Activated CD8-positive, alpha-beta T cell treated with anti-CD3 and anti-CD28 coated beads for 36 hours (primary cell): ENCODE measurements around the gene FILIP1L. TPM values are rescaled to one million over a fixed set of nuclear protein-coding genes. Genes with fewer than 3 reads are reported as not detected.

Experiments
- ATAC-seq: fragments of 200-7000 bp; cut with Tn5 transposase; one replicate; pipeline ENCODE4 v1.10.0; 2021; ENCODE audit warnings: mild to moderate bottlenecking, moderate library complexity
- CTCF ChIA-PET: fragments of 350-600 bp; sonication (Branson Sonifier 250); formaldehyde crosslinking; loops from one replicate; lab custom pipeline; 2021; ENCODE audit warnings: antibody characterized with exemption; lab: Charles Lee
- POLR2A ChIA-PET: fragments of 350-600 bp; sonication (Branson Sonifier 250); formaldehyde crosslinking; loops from one replicate; lab custom pipeline; 2021; ENCODE audit warnings: antibody characterized with exemption; lab: Charles Lee
- DNase-seq: peaks from one replicate; pipeline ENCODE4 v3.0.0-alpha.2; 2020
- H3K27ac Mint-ChIP-seq: one replicate; pipeline ENCODE4 v1.8.0; 2021; ENCODE audit warnings: mild to moderate bottlenecking, mixed read lengths
- H3K27me3 Mint-ChIP-seq: one replicate; pipeline ENCODE4 v1.8.0; 2021; ENCODE audit warnings: mixed read lengths
- H3K36me3 Mint-ChIP-seq: one replicate; pipeline ENCODE4 v1.8.0; 2021; ENCODE audit warnings: low read depth, mixed read lengths
- H3K4me1 Mint-ChIP-seq: one replicate; pipeline ENCODE4 v1.8.0; 2021; ENCODE audit warnings: low read depth, mixed read lengths
- H3K4me3 Mint-ChIP-seq: one replicate; pipeline ENCODE4 v1.8.0; 2021; ENCODE audit warnings: mild to moderate bottlenecking, moderate library complexity, mixed read lengths
- H3K9me3 Mint-ChIP-seq: one replicate; pipeline ENCODE4 v1.8.0; 2021; ENCODE audit warnings: mixed read lengths
- intact Hi-C: fragments of 100-400 bp; cut with micrococcal nuclease; formaldehyde crosslinking; loops from one replicate; pipeline ENCODE4 v1.10.0; 2022
- total RNA-seq, 2 experiments: library from RNA; stranded (reverse); gene quantifications; one replicate each; pipeline ENCODE4 v1.2.3, GENCODE V29; 2021
- TF ChIP-seq, protein P1 (sequence below): fragments of 200-600 bp; IDR thresholded peaks from one replicate; pipeline ENCODE4 v1.8.0; 2022; ENCODE audit warnings: antibody characterized with exemption, mild to moderate bottlenecking

The FILIP1L gene
- total RNA-seq, 2 experiments from 2014 or later = 0.11 to 0.13 TPM

GRCh38 chr3:100110162-100110561 is 4.1 kb downstream of the FILIP1L start:
- ATAC-seq (no peak), DNase-seq (no peak)
- H3K27ac Mint-ChIP-seq = no peak overlapping the region
- POLR2A ChIA-PET = no interaction called here
- no peaks in the 10 kb centered on the region for H3K9me3 Mint-ChIP-seq
- peaks cover 17% of the 10 kb centered on the region for H3K4me1 Mint-ChIP-seq
- TF ChIP-seq, protein P1, sequence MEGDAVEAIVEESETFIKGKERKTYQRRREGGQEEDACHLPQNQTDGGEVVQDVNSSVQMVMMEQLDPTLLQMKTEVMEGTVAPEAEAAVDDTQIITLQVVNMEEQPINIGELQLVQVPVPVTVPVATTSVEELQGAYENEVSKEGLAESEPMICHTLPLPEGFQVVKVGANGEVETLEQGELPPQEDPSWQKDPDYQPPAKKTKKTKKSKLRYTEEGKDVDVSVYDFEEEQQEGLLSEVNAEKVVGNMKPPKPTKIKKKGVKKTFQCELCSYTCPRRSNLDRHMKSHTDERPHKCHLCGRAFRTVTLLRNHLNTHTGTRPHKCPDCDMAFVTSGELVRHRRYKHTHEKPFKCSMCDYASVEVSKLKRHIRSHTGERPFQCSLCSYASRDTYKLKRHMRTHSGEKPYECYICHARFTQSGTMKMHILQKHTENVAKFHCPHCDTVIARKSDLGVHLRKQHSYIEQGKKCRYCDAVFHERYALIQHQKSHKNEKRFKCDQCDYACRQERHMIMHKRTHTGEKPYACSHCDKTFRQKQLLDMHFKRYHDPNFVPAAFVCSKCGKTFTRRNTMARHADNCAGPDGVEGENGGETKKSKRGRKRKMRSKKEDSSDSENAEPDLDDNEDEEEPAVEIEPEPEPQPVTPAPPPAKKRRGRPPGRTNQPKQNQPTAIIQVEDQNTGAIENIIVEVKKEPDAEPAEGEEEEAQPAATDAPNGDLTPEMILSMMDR = no peak
- CTCF ChIA-PET = interaction anchor here (0.7 to 1.9 kb wide), 5 partner anchors 10 to 144 kb away, joined by 3 to 6 read pairs (median 3); no protein-coding TSS in a partner anchor
- H3K4me3 Mint-ChIP-seq = no peak overlapping the region
- intact Hi-C loops = no loop called here
- H3K36me3 Mint-ChIP-seq = peaks cover 22% of the 10 kb centered on the region
- no peaks in the 10 kb centered on the region for H3K27me3 Mint-ChIP-seq

DNA sequence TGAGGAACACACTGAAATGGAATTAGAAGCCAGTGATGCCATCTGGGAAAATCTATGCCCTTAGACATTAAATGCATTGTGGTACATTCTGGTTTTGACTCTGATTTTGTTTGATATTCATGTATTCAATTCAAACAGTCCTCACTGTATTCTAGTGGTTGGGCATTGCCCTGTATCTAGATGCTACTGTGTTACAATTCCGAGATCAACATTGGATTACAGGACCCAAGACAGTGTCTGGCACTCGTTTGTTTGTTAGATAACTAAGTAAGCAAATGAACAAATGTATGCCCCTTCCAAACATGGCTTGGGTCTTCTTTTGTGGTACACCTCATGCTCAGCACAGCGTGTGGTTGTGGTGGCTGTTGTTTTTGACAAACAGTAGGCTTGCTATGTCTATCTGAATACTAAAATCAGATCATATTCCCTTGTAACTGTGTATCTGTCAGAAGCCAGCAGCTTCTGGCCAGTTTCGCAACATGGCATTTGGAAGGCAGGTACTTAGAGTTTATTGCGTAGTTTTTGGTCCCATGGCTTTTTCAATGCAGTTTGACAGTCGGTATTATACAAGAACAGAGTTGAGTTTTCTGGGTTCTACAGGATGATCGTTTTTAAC is 5.7 kb downstream of the FILIP1L start:
- TF ChIP-seq, protein P1 = no peak
- Mint-ChIP-seq H3K27ac (no peak overlapping the region), H3K4me1 (peaks cover 33% of the 10 kb centered on the region), H3K27me3 (no peaks in the 10 kb centered on the region), H3K4me3 (no peak overlapping the region), H3K9me3 (no peaks in the 10 kb centered on the region), H3K36me3 (peaks cover 30% of the 10 kb centered on the region)
- CTCF ChIA-PET = no interaction called here
- ATAC-seq (no peak), DNase-seq (no peak)
- POLR2A ChIA-PET = no interaction called here
- intact Hi-C loops = no loop called here

- CTCF ChIA-PET = interaction anchor here (0.9 to 3.7 kb wide), 3 partner anchors 30 to 147 kb away, joined by 3 to 16 read pairs (median 4); no protein-coding TSS in a partner anchor
- DNase-seq (no peak), ATAC-seq (no peak)
- H3K36me3 Mint-ChIP-seq = peaks cover 40% of the 10 kb centered on the region
- POLR2A ChIA-PET = interaction anchor here (1.0 kb wide), 1 partner anchor 168 kb away, joined by 3 read pairs; no protein-coding TSS in a partner anchor
- H3K4me1 Mint-ChIP-seq = peaks cover 33% of the 10 kb centered on the region
- no peak overlapping the region for H3K27ac Mint-ChIP-seq
- TF ChIP-seq, protein P1 = no peak
- H3K27me3 Mint-ChIP-seq = no peaks in the 10 kb centered on the region
- intact Hi-C loops = no loop called here
- H3K4me3 Mint-ChIP-seq = no peak overlapping the region
- H3K9me3 Mint-ChIP-seq = no peaks in the 10 kb centered on the region
Measured at GRCh38 chr3:100107221-100107814, 7.0 kb downstream of the FILIP1L start.

DNA sequence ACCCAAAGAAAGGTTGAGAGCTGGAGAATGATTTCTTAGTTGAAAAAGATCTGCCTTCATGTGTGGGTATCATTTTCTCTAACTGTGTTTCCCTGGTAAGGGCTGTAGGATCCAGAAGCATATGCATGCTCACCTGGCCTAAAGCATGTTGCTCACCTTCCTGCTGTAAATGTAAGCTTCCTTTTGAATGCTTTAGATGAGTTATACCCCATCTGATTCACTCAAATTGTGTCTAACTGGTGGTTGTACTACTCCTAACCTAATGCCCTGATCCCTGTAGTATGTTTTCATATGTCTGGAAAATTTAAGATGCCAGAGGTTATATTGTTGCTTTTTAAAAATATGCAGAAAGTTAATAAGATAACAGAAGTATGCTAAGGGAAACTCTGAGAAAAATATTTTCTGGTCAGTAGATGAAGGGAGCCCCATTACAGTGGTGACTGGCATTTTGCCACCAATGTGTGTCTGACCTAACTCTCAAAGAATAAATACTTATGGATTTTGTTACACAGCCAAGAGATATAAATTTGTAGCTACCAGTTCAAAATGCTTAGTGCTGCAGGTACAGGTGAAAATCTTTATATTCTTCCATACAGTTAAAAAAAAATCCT is 7.7 kb downstream of the FILIP1L start:
- ATAC-seq = no peak
- intact Hi-C loops = no loop called here
- Mint-ChIP-seq H3K9me3 (no peaks in the 10 kb centered on the region), H3K4me3 (no peak overlapping the region), H3K27me3 (no peaks in the 10 kb centered on the region), H3K27ac (peak overlapping the region; percentile 93), H3K4me1 (peaks cover 33% of the 10 kb centered on the region), H3K36me3 (peaks cover 38% of the 10 kb centered on the region)
- DNase-seq = no peak
- ChIA-PET CTCF (interaction anchor here (0.8 to 3.7 kb wide), 5 partner anchors 18 to 148 kb away, joined by 3 to 16 read pairs (median 4); no protein-coding TSS in a partner anchor), POLR2A (interaction anchor here (1.0 kb wide), 1 partner anchor 168 kb away, joined by 3 read pairs; no protein-coding TSS in a partner anchor)
- TF ChIP-seq, protein P1 = no peak
